HepG2 (cell line): ENCODE data around the gene SRF. TPM values are rescaled to one million over a fixed set of nuclear protein-coding genes. Genes with fewer than 3 reads are reported as not detected.
A peak's percentile ranks its signal among the peaks of the same experiment; 100 is the strongest.

ENCODE experiments used
- CENPT ChIP-seq: sonication (generic); formaldehyde crosslinking; IDR thresholded peaks from 2 replicates; pipeline ENCODE4 v1.8.0; 2022; ENCODE audit warnings: low read depth, mild to moderate bottlenecking, moderate library complexity, missing genetic modification reagents
- CENPX ChIP-seq: sonication (generic); formaldehyde crosslinking; IDR thresholded peaks from 2 replicates; pipeline ENCODE4 v1.9.0; 2021; ENCODE audit warnings: mild to moderate bottlenecking, missing genetic modification reagents, moderate library complexity
- GFI1 ChIP-seq: sonication (generic); formaldehyde crosslinking; IDR thresholded peaks from 2 replicates; pipeline ENCODE4 v1.5.0; 2020; ENCODE audit warnings: missing genetic modification reagents, mild to moderate bottlenecking, borderline replicate concordance
- MEF2D ChIP-seq: sonication (generic); formaldehyde crosslinking; IDR thresholded peaks from 2 replicates; pipeline ENCODE4 v1.5.1; 2020; ENCODE audit warnings: mild to moderate bottlenecking, missing genetic modification reagents
- MTA3 ChIP-seq: sonication (generic); formaldehyde crosslinking; IDR thresholded peaks from 2 replicates; pipeline ENCODE4 v1.4.0; 2020; ENCODE audit warnings: missing genetic modification reagents
- NFYB ChIP-seq: sonication (generic); formaldehyde crosslinking; IDR thresholded peaks from 2 replicates; pipeline ENCODE4 v1.4.0; 2020; ENCODE audit warnings: missing genetic modification reagents
- POGZ ChIP-seq: sonication (generic); formaldehyde crosslinking; IDR thresholded peaks from 2 replicates; pipeline ENCODE4 v1.4.0; 2020; ENCODE audit warnings: mild to moderate bottlenecking, missing genetic modification reagents
- RFX5 ChIP-seq: IDR thresholded peaks from 2 replicates; pipeline ENCODE4 v1.6.1; 2011; ENCODE audit warnings: low read depth, low read length, improper control_type of control experiment
- SAP130 ChIP-seq: IDR thresholded peaks from 2 replicates; pipeline ENCODE4 v1.6.1; 2016; ENCODE audit warnings: low read depth
- SIN3B ChIP-seq: fragments of 150-350 bp; IDR thresholded peaks from 2 replicates; pipeline ENCODE4 v1.6.1; 2014; ENCODE audit warnings: low read length
- ZNF20 ChIP-seq: sonication (generic); formaldehyde crosslinking; IDR thresholded peaks from 2 replicates; pipeline ENCODE4 v1.4.0; 2020; ENCODE audit warnings: mild to moderate bottlenecking, moderate library complexity, missing genetic modification reagents
- ZNF263 ChIP-seq: sonication (generic); formaldehyde crosslinking; IDR thresholded peaks from 2 replicates; pipeline ENCODE4 v1.4.0; 2020; ENCODE audit warnings: missing genetic modification reagents
- ZNF382 ChIP-seq: sonication (generic); formaldehyde crosslinking; IDR thresholded peaks from 2 replicates; pipeline ENCODE4 v1.5.0; 2020; ENCODE audit warnings: missing genetic modification reagents, mild to moderate bottlenecking, borderline replicate concordance
- ZNF652 ChIP-seq: IDR thresholded peaks from 2 replicates; pipeline ENCODE4 v1.6.1; 2016; ENCODE audit warnings: low read depth, borderline replicate concordance
- ZNF761 ChIP-seq: sonication (generic); formaldehyde crosslinking; conservative IDR thresholded peaks from 2 replicates; pipeline ENCODE4 v1.4.0; 2020; ENCODE audit warnings: mild to moderate bottlenecking, missing genetic modification reagents
- polyA plus RNA-seq, 8 experiments: library from polyadenylated mRNA; depleted of rRNA in 3 of 8; stranded (reverse) in 7 of 8; unstranded in 1 of 8; fragments of >200 nt; fragmentation: Illumina TruSeq in 4 of 8; extraction: Trizol in 4 of 8; gene quantifications; 2 replicates each; pipeline versions ENCODE4 v1.2.1 to v1.2.3, GENCODE V29; 2011 to 2016; ENCODE audit warnings: low read depth in 4 of 8, missing spikeins in 1 of 8, mixed read lengths in 1 of 8; ENCODE audit not compliant: insufficient read depth in 1 of 8
- total RNA-seq, 5 experiments: library from RNA; depleted of rRNA; stranded (reverse); fragments of >200 nt; fragmentation: Illumina TruSeq; extraction: Trizol; gene quantifications; 2 replicates each; pipeline ENCODE4 v1.2.3, GENCODE V29; 2016; ENCODE audit warnings: low read depth in 1 of 5
- TF ChIP-seq, protein P1 (sequence below): sonication (generic); formaldehyde crosslinking; IDR thresholded peaks from 2 replicates; pipeline ENCODE4 v1.5.0; 2020; ENCODE audit warnings: mild to moderate bottlenecking, missing genetic modification reagents, borderline replicate concordance
- TF ChIP-seq, protein P2 (sequence below): sonication (generic); formaldehyde crosslinking; IDR thresholded peaks from 2 replicates; pipeline ENCODE4 v1.5.0; 2020; ENCODE audit warnings: missing genetic modification reagents, mild to moderate bottlenecking, borderline replicate concordance
- TF ChIP-seq, protein P3 (sequence below), 2 experiments: fragments of 450-650 bp in 1 of 2; sonication (generic) in 1 of 2; formaldehyde crosslinking; IDR thresholded peaks; 2 replicates each; pipeline versions ENCODE4 v1.5.0 to v1.8.0; 2020 to 2022; ENCODE audit warnings: mild to moderate bottlenecking in 1 of 2, missing genetic modification reagents in 1 of 2
- TF ChIP-seq, protein P4 (sequence below): sonication (generic); formaldehyde crosslinking; IDR thresholded peaks from 2 replicates; pipeline ENCODE4 v1.5.0; 2020; ENCODE audit warnings: missing genetic modification reagents, mild to moderate bottlenecking, borderline replicate concordance
- TF ChIP-seq, protein P5 (sequence below): sonication (generic); formaldehyde crosslinking; IDR thresholded peaks from 2 replicates; pipeline ENCODE4 v1.4.0; 2020; ENCODE audit warnings: mild to moderate bottlenecking, missing genetic modification reagents

Gene SRF
- total and polyA plus RNA-seq, 2 of the 13 experiments (the other 11 are each of a cell fraction or from before 2014, with no cell fraction given) = 25.5 to 44.1 TPM

GRCh38 chr6:43170931-43171706 is at the start of gene SRF (continued):
- TF ChIP-seq, protein P1, sequence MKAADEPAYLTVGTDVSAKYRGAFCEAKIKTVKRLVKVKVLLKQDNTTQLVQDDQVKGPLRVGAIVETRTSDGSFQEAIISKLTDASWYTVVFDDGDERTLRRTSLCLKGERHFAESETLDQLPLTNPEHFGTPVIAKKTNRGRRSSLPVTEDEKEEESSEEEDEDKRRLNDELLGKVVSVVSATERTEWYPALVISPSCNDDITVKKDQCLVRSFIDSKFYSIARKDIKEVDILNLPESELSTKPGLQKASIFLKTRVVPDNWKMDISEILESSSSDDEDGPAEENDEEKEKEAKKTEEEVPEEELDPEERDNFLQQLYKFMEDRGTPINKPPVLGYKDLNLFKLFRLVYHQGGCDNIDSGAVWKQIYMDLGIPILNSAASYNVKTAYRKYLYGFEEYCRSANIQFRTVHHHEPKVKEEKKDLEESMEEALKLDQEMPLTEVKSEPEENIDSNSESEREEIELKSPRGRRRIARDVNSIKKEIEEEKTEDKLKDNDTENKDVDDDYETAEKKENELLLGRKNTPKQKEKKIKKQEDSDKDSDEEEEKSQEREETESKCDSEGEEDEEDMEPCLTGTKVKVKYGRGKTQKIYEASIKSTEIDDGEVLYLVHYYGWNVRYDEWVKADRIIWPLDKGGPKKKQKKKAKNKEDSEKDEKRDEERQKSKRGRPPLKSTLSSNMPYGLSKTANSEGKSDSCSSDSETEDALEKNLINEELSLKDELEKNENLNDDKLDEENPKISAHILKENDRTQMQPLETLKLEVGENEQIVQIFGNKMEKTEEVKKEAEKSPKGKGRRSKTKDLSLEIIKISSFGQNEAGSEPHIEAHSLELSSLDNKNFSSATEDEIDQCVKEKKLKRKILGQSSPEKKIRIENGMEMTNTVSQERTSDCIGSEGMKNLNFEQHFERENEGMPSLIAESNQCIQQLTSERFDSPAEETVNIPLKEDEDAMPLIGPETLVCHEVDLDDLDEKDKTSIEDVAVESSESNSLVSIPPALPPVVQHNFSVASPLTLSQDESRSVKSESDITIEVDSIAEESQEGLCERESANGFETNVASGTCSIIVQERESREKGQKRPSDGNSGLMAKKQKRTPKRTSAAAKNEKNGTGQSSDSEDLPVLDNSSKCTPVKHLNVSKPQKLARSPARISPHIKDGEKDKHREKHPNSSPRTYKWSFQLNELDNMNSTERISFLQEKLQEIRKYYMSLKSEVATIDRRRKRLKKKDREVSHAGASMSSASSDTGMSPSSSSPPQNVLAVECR (CRISPR knock-in tag) = peak; percentile 77; the same call in 1 of the 2 replicates
- TF ChIP-seq SAP130 (CRISPR knock-in tag) (peak; percentile 92), MEF2D (CRISPR knock-in tag) (no peak; the same call in 1 of the 2 replicates), NFYB (CRISPR knock-in tag) (peak; percentile 83), CENPX (no peak), MTA3 (CRISPR knock-in tag) (no peak), ZNF263 (CRISPR knock-in tag) (peak; percentile 66; the same call in 1 of the 2 replicates), ZNF382 (CRISPR knock-in tag) (no peak), RFX5 (no peak; the same call in 1 of the 2 replicates), SIN3B (peak; percentile 12; the same call in 1 of the 2 replicates), CENPT (CRISPR knock-in tag) (no peak), ZNF20 (no peak), GFI1 (CRISPR knock-in tag) (peak; percentile 74; the same call in 1 of the 2 replicates), ZNF761 (no peak; the same call in 1 of the 2 replicates), POGZ (CRISPR knock-in tag) (peak; percentile 93), ZNF652 (CRISPR knock-in tag) (no peak)
- TF ChIP-seq, protein P2, sequence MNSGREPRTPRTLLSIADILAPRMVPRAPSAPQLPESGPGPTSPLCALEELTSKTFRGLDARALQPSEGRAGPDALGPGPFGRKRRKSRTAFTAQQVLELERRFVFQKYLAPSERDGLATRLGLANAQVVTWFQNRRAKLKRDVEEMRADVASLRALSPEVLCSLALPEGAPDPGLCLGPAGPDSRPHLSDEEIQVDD (CRISPR knock-in tag) = no peak; the same call in none of the 2 replicates
- TF ChIP-seq, protein P3, sequence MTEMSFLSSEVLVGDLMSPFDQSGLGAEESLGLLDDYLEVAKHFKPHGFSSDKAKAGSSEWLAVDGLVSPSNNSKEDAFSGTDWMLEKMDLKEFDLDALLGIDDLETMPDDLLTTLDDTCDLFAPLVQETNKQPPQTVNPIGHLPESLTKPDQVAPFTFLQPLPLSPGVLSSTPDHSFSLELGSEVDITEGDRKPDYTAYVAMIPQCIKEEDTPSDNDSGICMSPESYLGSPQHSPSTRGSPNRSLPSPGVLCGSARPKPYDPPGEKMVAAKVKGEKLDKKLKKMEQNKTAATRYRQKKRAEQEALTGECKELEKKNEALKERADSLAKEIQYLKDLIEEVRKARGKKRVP (CRISPR knock-in tag; IDR thresholded peaks at IDR 0.05) = no peak
- TF ChIP-seq, protein P4, sequence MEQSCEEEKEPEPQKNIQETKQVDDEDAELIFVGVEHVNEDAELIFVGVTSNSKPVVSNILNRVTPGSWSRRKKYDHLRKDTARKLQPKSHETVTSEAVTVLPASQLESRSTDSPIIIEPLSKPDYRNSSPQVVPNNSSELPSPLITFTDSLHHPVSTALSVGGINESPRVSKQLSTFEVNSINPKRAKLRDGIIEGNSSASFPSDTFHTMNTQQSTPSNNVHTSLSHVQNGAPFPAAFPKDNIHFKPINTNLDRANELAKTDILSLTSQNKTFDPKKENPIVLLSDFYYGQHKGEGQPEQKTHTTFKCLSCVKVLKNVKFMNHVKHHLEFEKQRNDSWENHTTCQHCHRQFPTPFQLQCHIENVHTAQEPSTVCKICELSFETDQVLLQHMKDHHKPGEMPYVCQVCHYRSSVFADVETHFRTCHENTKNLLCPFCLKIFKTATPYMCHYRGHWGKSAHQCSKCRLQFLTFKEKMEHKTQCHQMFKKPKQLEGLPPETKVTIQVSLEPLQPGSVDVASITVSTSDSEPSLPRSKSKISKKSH (CRISPR knock-in tag) = no peak; the same call in none of the 2 replicates
- TF ChIP-seq, protein P5, sequence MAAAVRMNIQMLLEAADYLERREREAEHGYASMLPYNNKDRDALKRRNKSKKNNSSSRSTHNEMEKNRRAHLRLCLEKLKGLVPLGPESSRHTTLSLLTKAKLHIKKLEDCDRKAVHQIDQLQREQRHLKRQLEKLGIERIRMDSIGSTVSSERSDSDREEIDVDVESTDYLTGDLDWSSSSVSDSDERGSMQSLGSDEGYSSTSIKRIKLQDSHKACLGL (CRISPR knock-in tag) = peak; percentile 1; the same call in 1 of the 2 replicates
